Measurements from ENCODE around the gene CCND2. TPM values are rescaled to one million over a fixed set of nuclear protein-coding genes. Genes with fewer than 3 reads are reported as not detected.
A peak's percentile ranks its signal among the peaks of the same experiment; 100 is the strongest.

Gene CCND2
- total and polyA plus RNA-seq, 2 of the 8 experiments (the other 6 are each of a cell fraction or from before 2014, with no cell fraction given): 41.7 to 223 TPM

- FAIRE-seq (no peak), DNase-seq (ENCODE audit: low read depth in 1 of 2, low spot score in 2 of 2) (peak; percentile 75 to 89)
- Histone ChIP-seq H3K18ac (ENCODE audit: extremely low read depth, low read length) (peak within 1 kb of the TSS; percentile 68), H3K79me2 (ENCODE audit: control insufficient read depth in 1 of 2, insufficient read depth in 2 of 2, low read length in 2 of 2) (peaks cover 0 to 33% of the 10 kb centered on the region in 2 experiments; a peak in 2 of 4 replicates), H4K20me1 (replicated peaks in 1 of 2; ENCODE audit: control insufficient read depth in 1 of 2, insufficient read depth in 2 of 2, low read length in 2 of 2) (no peaks in the 10 kb centered on the region), H2AK5ac (ENCODE audit: low read depth, low read length) (peak within 1 kb of the TSS; percentile 24; the same call in 1 of the 2 replicates), H3K4me3 (ENCODE audit: extremely low read depth in 1 of 4, insufficient read depth in 2 of 4, low read depth in 3 of 4, low read length in 4 of 4) (peak within 1 kb of the TSS; percentile 78 to 95 (median 88)), H2AFZ (ENCODE audit: low read length) (peak within 1 kb of the TSS; percentile 89; the same call in 1 of the 2 replicates), H3K9me3 (ENCODE audit: insufficient read depth in 2 of 2, low read depth in 1 of 2, low read length in 1 of 2) (no peaks in the 10 kb centered on the region; a peak in 1 of 4 replicates), H2BK12ac (ENCODE audit: low read depth, low read length) (peak within 1 kb of the TSS; percentile 80; the same call in 1 of the 2 replicates), H2BK120ac (replicated peaks; ENCODE audit: low read depth, low read length) (peak within 1 kb of the TSS; percentile 54), H3K14ac (ENCODE audit: insufficient read length) (peak within 1 kb of the TSS; percentile 92), H3K79me1 (ENCODE audit: low read depth, low read length) (no peaks in the 10 kb centered on the region), H4K5ac (ENCODE audit: insufficient read length, low read depth, low read length) (peak within 1 kb of the TSS; percentile 83), H3K36me3 (ENCODE audit: control insufficient read depth in 2 of 4, insufficient read depth in 4 of 4, low read length in 3 of 4) (peaks cover 2 to 6% (median 3%) of the 10 kb centered on the region in 4 experiments; a peak in 4 of 8 replicates), H3K27ac (ENCODE audit: low read depth, low read length) (peak within 1 kb of the TSS; percentile 83), H3K4ac (replicated peaks; ENCODE audit: insufficient read length, low read depth, low read length) (peak within 1 kb of the TSS; percentile 39), H3K27me3 (replicated peaks in 1 of 4; ENCODE audit: control insufficient read depth in 3 of 4, extremely low read depth in 1 of 4, insufficient read depth in 3 of 4, low read length in 3 of 4) (peaks cover 0 to 3% (median 0%) of the 10 kb centered on the region in 4 experiments; a peak in 2 of 7 replicates), H3K23me2 (ENCODE audit: low read depth, low read length) (peaks cover 13% of the 10 kb centered on the region; the same call in 1 of the 2 replicates), H3K4me1 (replicated peaks in 1 of 4; ENCODE audit: control insufficient read depth in 3 of 4, insufficient read depth in 4 of 4, low read length in 3 of 4) (peaks cover 0 to 6% (median 1%) of the 10 kb centered on the region in 4 experiments; a peak in 4 of 7 replicates), H4K8ac (ENCODE audit: extremely low read depth, insufficient read depth, low read length) (peak within 1 kb of the TSS; percentile 91), H3K23ac (ENCODE audit: insufficient read length) (no peak within 1 kb of the TSS), H3K4me2 (ENCODE audit: insufficient read depth in 1 of 2, low read depth in 2 of 2, low read length in 2 of 2) (peak within 1 kb of the TSS; percentile 84 to 87), H2BK20ac (ENCODE audit: low read length) (no peak within 1 kb of the TSS), H3K56ac (replicated peaks; ENCODE audit: insufficient read length, low read depth, low read length) (no peak within 1 kb of the TSS), H2BK5ac (ENCODE audit: low read depth, low read length) (peak within 1 kb of the TSS; percentile 73; the same call in 1 of the 2 replicates), H3K9ac (replicated peaks in 1 of 4; ENCODE audit: extremely low read depth in 1 of 4, low read depth in 3 of 4, low read length in 3 of 4) (peak within 1 kb of the TSS; percentile 68 to 91 (median 74)), H4K91ac (replicated peaks; ENCODE audit: insufficient read length, low read length) (peak within 1 kb of the TSS; percentile 95), H2BK15ac (ENCODE audit: low read length) (peak within 1 kb of the TSS; percentile 98; the same call in 1 of the 2 replicates)
- ChIA-PET POLR2A (ENCODE audit: partially characterized antibody) (interaction anchor here (1.2 to 3.3 kb wide), 5 partner anchors 9 to 60 kb away, joined by 3 to 16 read pairs (median 6); partner anchors contain the start of gene CCND2), CTCF (ENCODE audit: partially characterized antibody) (interaction anchor here (0.6 to 1.2 kb wide), 2 partner anchors 8 to 284 kb away, joined by 3 to 5 read pairs; no protein-coding TSS in a partner anchor)
- 1% methylated on average over 74 of the region's 76 CpGs; no CpG with 5 or more reads in 1 of the 2 experiments for WGBS, 2 experiments (ENCODE audit: extremely low coverage in 1 of 2, insufficient coverage in 1 of 2, insufficient read length in 1 of 2, insufficient replicate concordance in 2 of 2, low coverage in 1 of 2, low lambda C conversion rate in 2 of 2, missing lambda C conversion rate in 1 of 2)
- TF ChIP-seq ASH2L (IDR thresholded peaks at IDR 0.05; ENCODE audit: low read length) (peak; percentile 94), PHF8 (conservative IDR thresholded peaks at IDR 0.05; ENCODE audit: low read depth, low read length) (peak; percentile 83), KDM5A (IDR thresholded peaks at IDR 0.05; ENCODE audit: low read length) (0 out of 2 replicates have a peak, but pooled peaks have one; percentile 40), YY1 (IDR thresholded peaks at IDR 0.05; ENCODE audit: low read depth, low read length) (0 out of 2 replicates have a peak, but pooled peaks have one; percentile 59), SIN3A (conservative IDR thresholded peaks at IDR 0.05 in 1 of 2, IDR thresholded peaks at IDR 0.05 in 1 of 2; ENCODE audit: low read depth in 1 of 2, low read length in 2 of 2) (peak in 1 of 2 experiments; percentile 84; a peak in 1 of 4 replicates), TEAD4 (IDR thresholded peaks at IDR 0.05; ENCODE audit: low read depth, low read length) (no peak; the same call in 1 of the 2 replicates), POLR2A (IDR thresholded peaks at IDR 0.05; ENCODE audit: control extremely low read depth in 1 of 2, low read depth in 2 of 2, low read length in 2 of 2) (peak; percentile 82 to 90)
- TF ChIP-seq, protein P1, sequence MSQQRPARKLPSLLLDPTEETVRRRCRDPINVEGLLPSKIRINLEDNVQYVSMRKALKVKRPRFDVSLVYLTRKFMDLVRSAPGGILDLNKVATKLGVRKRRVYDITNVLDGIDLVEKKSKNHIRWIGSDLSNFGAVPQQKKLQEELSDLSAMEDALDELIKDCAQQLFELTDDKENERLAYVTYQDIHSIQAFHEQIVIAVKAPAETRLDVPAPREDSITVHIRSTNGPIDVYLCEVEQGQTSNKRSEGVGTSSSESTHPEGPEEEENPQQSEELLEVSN (IDR thresholded peaks at IDR 0.05): peak; percentile 31; the same call in 1 of the 2 replicates
- TF ChIP-seq, protein P2, sequence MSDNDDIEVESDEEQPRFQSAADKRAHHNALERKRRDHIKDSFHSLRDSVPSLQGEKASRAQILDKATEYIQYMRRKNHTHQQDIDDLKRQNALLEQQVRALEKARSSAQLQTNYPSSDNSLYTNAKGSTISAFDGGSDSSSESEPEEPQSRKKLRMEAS (IDR thresholded peaks at IDR 0.05): peak; percentile 74
These were observed 47.5 kb downstream of the CCND2 start, which contains the start of gene TIGAR for GRCh38 chr12:4320853-4321701. TSS of gene TIGAR (plus strand) at chr12:4321213. CDS start at chr12:4321272, 59 bp downstream.
